ENCODE measurements around the gene GALNT18.

- TF ChIP-seq RARB (CRISPR knock-in tag; IDR thresholded peaks at IDR 0.05) (no peak), ZC3H10 (CRISPR knock-in tag; IDR thresholded peaks at IDR 0.05) (no peak), ZNF8 (CRISPR knock-in tag; IDR thresholded peaks at IDR 0.05) (no peak), PATZ1 (CRISPR knock-in tag; IDR thresholded peaks at IDR 0.05; ENCODE audit: borderline replicate concordance) (no peak), TCF4 (CRISPR knock-in tag; IDR thresholded peaks at IDR 0.05; ENCODE audit: borderline replicate concordance) (no peak), SNAI2 (CRISPR knock-in tag; IDR thresholded peaks at IDR 0.05) (no peak), BACH2 (CRISPR knock-in tag; IDR thresholded peaks at IDR 0.05; ENCODE audit: borderline replicate concordance) (no peak), CSDC2 (CRISPR knock-in tag; IDR thresholded peaks at IDR 0.05) (no peak), CSRNP3 (CRISPR knock-in tag; IDR thresholded peaks at IDR 0.05) (no peak), CREB5 (CRISPR knock-in tag; IDR thresholded peaks at IDR 0.05; ENCODE audit: low read depth) (no peak), ISL1 (CRISPR knock-in tag; IDR thresholded peaks at IDR 0.05) (no peak), PPARA (CRISPR knock-in tag; IDR thresholded peaks at IDR 0.05; ENCODE audit: borderline replicate concordance) (no peak), ZFP3 (CRISPR knock-in tag; IDR thresholded peaks at IDR 0.05) (no peak), TSHZ2 (CRISPR knock-in tag; IDR thresholded peaks at IDR 0.05) (no peak)
Measured at GRCh38 chr11:11577251-11577855, 44.5 kb downstream of the GALNT18 start.

Data from SK-N-SH treated with all-trans-retinoic acid at 6 μM for 48 hours (cell line).